ENCODE measurements around the gene CD81.

CD81 gene

DNA sequence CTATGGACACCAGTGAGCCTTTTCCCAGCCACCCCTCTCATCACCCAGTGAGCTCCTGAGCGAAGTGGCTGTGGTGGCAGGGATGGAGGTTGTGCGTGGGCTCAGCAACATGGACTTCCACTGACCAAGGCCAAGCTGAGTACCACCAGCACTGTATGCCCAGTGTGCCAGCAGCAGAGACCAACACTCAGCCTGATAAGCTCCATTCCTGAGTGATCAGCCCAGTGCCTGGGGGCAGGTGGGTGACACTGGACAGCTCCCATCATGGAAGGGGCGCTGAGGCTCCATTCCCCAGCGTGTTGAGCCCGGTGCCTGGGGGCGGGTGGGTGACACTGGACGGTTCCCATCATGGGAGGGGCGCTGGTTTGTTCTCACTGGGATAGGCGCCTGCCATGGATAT is 17.6 kb upstream of the CD81 start:
- no peaks in the 10 kb centered on the region for H3K36me3 ChIP-seq
- H3K9me3 ChIP-seq: no peaks in the 10 kb centered on the region
- no peak overlapping the region for H3K27ac ChIP-seq
- no peak for DNase-seq
- H3K4me1 ChIP-seq: no peaks in the 10 kb centered on the region
- intact Hi-C loops (cut with DNase I; ENCODE audit: low total_unique reads): no loop called here
- no peak overlapping the region for H3K4me3 ChIP-seq
- no peaks in the 10 kb centered on the region for H3K27me3 ChIP-seq
- no peak for TF ChIP-seq CTCF (IDR thresholded peaks at IDR 0.05)

DNA sequence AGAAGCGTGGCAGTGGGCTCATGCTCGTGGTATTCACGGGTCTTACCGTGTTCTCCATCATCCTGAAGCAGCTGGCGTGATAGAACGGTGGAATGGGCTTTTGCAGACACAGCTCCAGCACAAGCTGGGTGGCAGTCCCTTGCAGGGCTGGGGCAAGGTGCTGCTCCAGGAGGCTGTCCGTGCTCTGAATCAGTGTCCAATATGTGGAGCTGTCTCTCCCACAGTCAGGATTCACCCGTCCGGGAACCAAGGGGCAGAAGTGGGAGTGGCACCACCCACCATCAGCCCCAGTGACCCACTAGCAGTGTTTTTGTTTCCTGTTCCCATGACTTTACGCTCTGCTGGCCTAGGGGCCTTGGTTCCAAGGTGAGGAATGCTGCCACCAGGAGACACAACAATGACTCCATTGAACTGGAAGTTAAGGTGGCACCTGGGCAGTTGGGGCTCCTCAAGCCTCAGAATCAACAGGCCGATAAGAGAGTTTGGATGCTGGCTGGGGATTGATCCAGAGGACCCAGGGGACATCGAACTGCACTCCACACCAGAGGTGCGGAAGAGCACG is 16.9 kb upstream of the CD81 start:
- intact Hi-C loops (cut with DNase I; ENCODE audit: low total_unique reads): no loop called here
- Histone ChIP-seq H3K27me3 (no peaks in the 10 kb centered on the region), H3K27ac (no peak overlapping the region), H3K9me3 (no peaks in the 10 kb centered on the region), H3K36me3 (no peaks in the 10 kb centered on the region), H3K4me3 (no peak overlapping the region), H3K4me1 (no peaks in the 10 kb centered on the region)
- no peak for DNase-seq
- TF ChIP-seq CTCF (IDR thresholded peaks at IDR 0.05): no peak

GRCh38 chr11:2361565-2361964 is 15.5 kb upstream of the CD81 start:
- Histone ChIP-seq H3K27me3 (no peaks in the 10 kb centered on the region), H3K4me3 (no peak overlapping the region), H3K27ac (no peak overlapping the region), H3K36me3 (no peaks in the 10 kb centered on the region), H3K4me1 (peaks cover 0 to 13% (median 8%) of the 10 kb centered on the region in 4 donors), H3K9me3 (no peaks in the 10 kb centered on the region)
- no peak for TF ChIP-seq CTCF (IDR thresholded peaks at IDR 0.05)
- intact Hi-C loops (cut with DNase I; ENCODE audit: low total_unique reads): no loop called here
- DNase-seq: no peak

DNA sequence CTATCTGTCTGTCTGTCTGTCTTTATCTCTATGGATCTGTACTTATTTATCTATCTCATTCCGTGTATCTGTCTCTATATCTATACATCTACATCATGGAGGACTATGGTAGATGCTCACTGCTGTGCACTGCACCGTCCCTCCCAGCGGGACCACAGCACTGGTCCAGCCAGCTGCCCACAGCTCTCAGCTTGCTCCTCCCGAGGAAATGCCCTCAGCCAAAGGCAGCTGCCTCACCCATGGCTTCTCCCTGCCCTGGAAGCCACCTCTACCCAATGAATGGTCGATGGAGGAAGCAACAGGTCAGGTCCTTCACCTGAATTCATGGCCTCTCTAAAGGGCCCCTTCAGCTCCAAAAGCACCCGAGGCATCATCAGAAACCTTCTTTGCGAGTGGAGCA is 14.7 kb upstream of the CD81 start:
- DNase-seq: no peak
- Histone ChIP-seq H3K4me1 (peaks cover 0 to 21% (median 13%) of the 10 kb centered on the region in 4 donors), H3K4me3 (no peak overlapping the region), H3K27me3 (no peaks in the 10 kb centered on the region), H3K36me3 (no peaks in the 10 kb centered on the region), H3K27ac (no peak overlapping the region), H3K9me3 (no peaks in the 10 kb centered on the region)
- TF ChIP-seq CTCF (IDR thresholded peaks at IDR 0.05): no peak
- intact Hi-C loops (cut with DNase I; ENCODE audit: low total_unique reads): no loop called here

DNA sequence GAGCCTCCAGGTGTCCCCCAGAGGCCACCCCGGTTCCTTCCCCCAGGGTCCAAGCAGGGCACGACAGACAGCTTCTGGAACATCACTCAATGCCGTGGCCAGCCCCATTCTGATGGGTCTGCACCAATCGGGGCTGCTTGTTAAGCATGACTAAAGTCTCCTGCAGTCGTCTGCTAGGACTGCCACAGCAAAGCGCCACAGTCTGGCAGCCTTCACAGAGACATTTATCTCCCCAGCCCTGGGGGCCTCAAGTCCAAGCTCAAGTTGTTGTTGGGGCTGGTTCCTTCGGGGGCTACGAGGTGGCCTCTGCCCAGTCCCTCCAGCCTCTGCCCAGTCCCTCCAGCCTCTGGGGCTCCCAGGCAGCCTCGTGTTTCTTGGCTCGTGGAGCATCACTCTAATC is 14.0 kb upstream of the CD81 start:
- H3K36me3 ChIP-seq: no peaks in the 10 kb centered on the region
- no peaks in the 10 kb centered on the region for H3K9me3 ChIP-seq
- no peaks in the 10 kb centered on the region for H3K27me3 ChIP-seq
- no peak overlapping the region for H3K27ac ChIP-seq
- H3K4me1 ChIP-seq: peaks cover 0 to 22% (median 16%) of the 10 kb centered on the region in 4 donors
- intact Hi-C loops (cut with DNase I; ENCODE audit: low total_unique reads): no loop called here
- no peak for DNase-seq
- H3K4me3 ChIP-seq: no peak overlapping the region
- no peak for TF ChIP-seq CTCF (IDR thresholded peaks at IDR 0.05)
